Mesodermal cell (in vitro differentiated cells): Measurements from ENCODE around the gene EDA.

Experiments used
- H3K27ac ChIP-seq: 2 replicates; pipeline ENCODE4 v1.7.0; 2013; ENCODE audit warnings: mild to moderate bottlenecking, low read depth, low read length, moderate library complexity; ENCODE audit not compliant: severe bottlenecking
- H3K36me3 ChIP-seq: 2 replicates; pipeline ENCODE4 v1.7.1; 2013; ENCODE audit warnings: mild to moderate bottlenecking, low read length, moderate library complexity; ENCODE audit not compliant: control insufficient read depth, insufficient read depth
- H3K4me1 ChIP-seq: one replicate; pipeline ENCODE4 v1.7.1; 2013; ENCODE audit warnings: mild to moderate bottlenecking, low read length; ENCODE audit not compliant: insufficient read depth, control insufficient read depth, poor library complexity, severe bottlenecking
- H3K4me3 ChIP-seq: 2 replicates; pipeline ENCODE4 v1.7.0; 2013; ENCODE audit warnings: low read length, control low read depth, mild to moderate bottlenecking; ENCODE audit not compliant: insufficient read depth, poor library complexity, severe bottlenecking; ENCODE audit errors: extremely low read depth
- H3K9me3 ChIP-seq: 2 replicates; pipeline ENCODE4 v1.7.1; 2013; ENCODE audit warnings: mild to moderate bottlenecking, low read length, moderate library complexity; ENCODE audit not compliant: control insufficient read depth
- WGBS, 2 experiments: methylation state at CpG; one replicate each; pipeline ENCODE4 v1.1.5; 2013; ENCODE audit warnings: missing lambda C conversion rate in 2 of 2; ENCODE audit not compliant: insufficient coverage in 2 of 2; 5-methylcytosine and 5-hydroxymethylcytosine counted together

EDA gene

DNA sequence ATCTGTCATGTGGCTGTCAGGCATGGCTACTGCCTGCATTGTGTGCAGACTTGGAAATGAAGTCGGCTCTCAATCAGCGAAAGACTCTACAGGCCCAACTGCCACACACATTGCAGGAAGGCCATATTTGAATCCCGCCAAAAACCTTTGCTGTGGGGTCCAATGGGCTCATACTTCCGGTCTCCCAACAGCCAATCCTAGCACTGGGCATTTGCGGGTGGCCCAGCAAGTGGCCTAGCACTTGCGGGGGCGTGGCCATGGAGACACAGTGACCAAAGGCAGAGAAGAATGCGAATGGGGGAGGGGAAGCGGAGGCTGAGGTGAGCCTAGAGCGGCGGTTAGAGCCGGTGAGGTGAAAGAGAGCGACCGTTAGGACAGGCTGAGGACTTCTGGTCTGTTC, 446.2 kb downstream of the EDA start, which contains the start of gene OTUD6A:
Gene OTUD6A (plus strand): TSS at position 382 of the 400 bp plus-strand sequence. CDS start 68 bp downstream, outside the sequence.
- Histone ChIP-seq H3K4me3 (no peak within 1 kb of the TSS), H3K27ac (no peak within 1 kb of the TSS), H3K4me1 (no peaks in the 10 kb centered on the region), H3K36me3 (no peaks in the 10 kb centered on the region), H3K9me3 (no peaks in the 10 kb centered on the region)
- WGBS, 2 experiments: 95 to 98% methylated on average over 7 to 9 of the region's 14 CpGs

DNA sequence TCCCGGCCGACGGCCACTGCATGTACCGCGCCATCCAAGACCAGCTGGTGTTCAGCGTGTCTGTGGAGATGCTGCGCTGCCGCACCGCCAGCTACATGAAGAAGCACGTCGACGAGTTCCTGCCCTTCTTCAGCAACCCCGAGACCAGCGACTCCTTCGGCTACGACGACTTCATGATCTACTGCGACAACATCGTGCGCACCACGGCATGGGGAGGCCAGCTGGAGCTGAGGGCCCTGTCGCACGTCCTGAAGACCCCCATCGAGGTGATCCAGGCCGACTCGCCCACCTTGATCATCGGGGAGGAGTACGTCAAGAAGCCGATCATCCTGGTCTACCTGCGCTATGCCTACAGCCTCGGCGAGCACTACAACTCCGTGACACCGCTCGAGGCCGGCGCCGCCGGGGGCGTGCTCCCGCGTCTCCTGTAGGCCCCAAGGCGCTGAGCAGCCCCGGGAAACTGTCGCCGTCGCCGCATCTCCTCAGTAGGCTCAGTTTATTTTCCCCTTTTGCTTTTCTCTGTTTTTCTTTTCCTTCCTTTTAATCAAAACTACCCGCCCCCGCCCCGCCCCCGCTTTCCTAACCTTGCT, 447.1 kb downstream of the EDA start:
- Histone ChIP-seq H3K4me3 (no peak overlapping the region), H3K27ac (no peak overlapping the region), H3K36me3 (no peaks in the 10 kb centered on the region), H3K9me3 (no peaks in the 10 kb centered on the region), H3K4me1 (no peaks in the 10 kb centered on the region)
- WGBS, 2 experiments: 93 to 96% methylated on average over 35 to 41 of the region's 52 CpGs

- WGBS, 2 experiments: 91 to 97% methylated on average over 3 to 5 of the region's 7 CpGs
- Histone ChIP-seq H3K36me3 (no peaks in the 10 kb centered on the region), H3K27ac (no peak overlapping the region), H3K4me1 (no peaks in the 10 kb centered on the region), H3K9me3 (no peaks in the 10 kb centered on the region), H3K4me3 (no peak overlapping the region)
Measured at GRCh38 chrX:70066646-70067045, 450.7 kb downstream of the EDA start.

- H3K9me3 ChIP-seq: no peaks in the 10 kb centered on the region
- no peaks in the 10 kb centered on the region for H3K4me1 ChIP-seq
- WGBS, 2 experiments: 97 to 100% methylated on average over 2 to 3 of the region's 5 CpGs
- no peak overlapping the region for H3K4me3 ChIP-seq
- H3K36me3 ChIP-seq: no peaks in the 10 kb centered on the region
- no peak overlapping the region for H3K27ac ChIP-seq
Measured at GRCh38 chrX:70079297-70079696, 463.4 kb downstream of the EDA start.

DNA sequence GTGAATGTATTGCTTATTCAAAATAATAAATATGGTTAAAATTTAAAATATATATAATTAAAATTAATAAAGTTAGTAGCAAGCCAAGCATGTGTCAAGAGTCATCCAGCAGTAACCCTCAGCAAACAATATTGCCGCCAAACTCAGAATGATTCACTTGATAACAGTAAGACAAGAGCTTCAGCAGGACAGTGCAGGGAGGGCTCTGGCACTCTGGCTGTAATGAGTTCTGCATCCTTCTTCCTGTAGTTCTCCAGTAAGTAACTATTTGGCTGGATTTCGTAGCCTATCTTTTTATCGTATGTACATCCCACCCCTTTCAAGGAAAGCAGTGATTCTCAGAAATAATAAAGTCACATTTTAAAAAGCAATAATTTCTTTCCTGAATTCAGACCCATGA, 464.0 kb downstream of the EDA start:
- Histone ChIP-seq H3K4me1 (no peaks in the 10 kb centered on the region), H3K9me3 (no peaks in the 10 kb centered on the region), H3K4me3 (no peak overlapping the region), H3K27ac (no peak overlapping the region), H3K36me3 (no peaks in the 10 kb centered on the region)
- no CpG with 5 or more reads among the region's 3 CpGs for WGBS, 2 experiments

- H3K36me3 ChIP-seq: no peaks in the 10 kb centered on the region
- H3K4me3 ChIP-seq: no peak overlapping the region
- H3K27ac ChIP-seq: no peak overlapping the region
- H3K4me1 ChIP-seq: no peaks in the 10 kb centered on the region
- WGBS, 2 experiments: 80 to 82% methylated on average over 1 to 4 of the region's 4 CpGs
- no peaks in the 10 kb centered on the region for H3K9me3 ChIP-seq
Measured at GRCh38 chrX:70082723-70083122, 466.8 kb downstream of the EDA start.

DNA sequence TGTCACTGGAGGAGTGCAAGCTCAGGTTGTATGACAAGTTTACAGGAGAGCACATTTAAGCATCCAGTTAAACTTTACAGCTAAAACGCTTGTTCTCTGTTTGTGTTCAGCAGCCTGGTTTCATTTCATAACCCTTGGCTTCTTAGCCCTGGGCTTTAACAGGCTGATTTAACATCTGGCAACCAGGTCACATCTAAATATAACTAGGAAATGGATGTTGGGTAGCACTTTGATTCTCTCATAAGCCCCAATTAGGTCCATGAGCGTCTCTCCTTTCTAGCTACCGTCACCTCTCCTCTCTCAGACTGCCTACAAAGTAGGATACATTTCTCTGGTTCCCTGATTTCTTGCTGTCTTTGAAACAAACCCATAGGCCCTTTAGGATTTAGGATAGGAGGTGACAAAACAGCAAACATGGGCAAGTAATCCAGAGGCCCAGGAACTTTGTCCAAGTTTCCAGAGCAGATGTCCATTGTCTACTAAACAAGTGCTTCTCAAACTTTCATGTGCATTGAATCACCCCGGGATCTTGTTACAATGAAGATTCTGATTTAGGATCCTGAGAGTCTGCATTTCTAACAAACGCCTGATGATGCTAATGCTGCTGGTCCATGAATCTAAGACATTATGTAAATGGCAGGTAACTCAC, 468.8 kb downstream of the EDA start:
- no peaks in the 10 kb centered on the region for H3K9me3 ChIP-seq
- no peak overlapping the region for H3K4me3 ChIP-seq
- H3K4me1 ChIP-seq: peaks cover 2% of the 10 kb centered on the region
- H3K27ac ChIP-seq: no peak overlapping the region
- WGBS, 2 experiments: 100% methylated on average over 1 of the region's 5 CpGs; no CpG with 5 or more reads in 1 of the 2 experiments
- no peaks in the 10 kb centered on the region for H3K36me3 ChIP-seq

DNA sequence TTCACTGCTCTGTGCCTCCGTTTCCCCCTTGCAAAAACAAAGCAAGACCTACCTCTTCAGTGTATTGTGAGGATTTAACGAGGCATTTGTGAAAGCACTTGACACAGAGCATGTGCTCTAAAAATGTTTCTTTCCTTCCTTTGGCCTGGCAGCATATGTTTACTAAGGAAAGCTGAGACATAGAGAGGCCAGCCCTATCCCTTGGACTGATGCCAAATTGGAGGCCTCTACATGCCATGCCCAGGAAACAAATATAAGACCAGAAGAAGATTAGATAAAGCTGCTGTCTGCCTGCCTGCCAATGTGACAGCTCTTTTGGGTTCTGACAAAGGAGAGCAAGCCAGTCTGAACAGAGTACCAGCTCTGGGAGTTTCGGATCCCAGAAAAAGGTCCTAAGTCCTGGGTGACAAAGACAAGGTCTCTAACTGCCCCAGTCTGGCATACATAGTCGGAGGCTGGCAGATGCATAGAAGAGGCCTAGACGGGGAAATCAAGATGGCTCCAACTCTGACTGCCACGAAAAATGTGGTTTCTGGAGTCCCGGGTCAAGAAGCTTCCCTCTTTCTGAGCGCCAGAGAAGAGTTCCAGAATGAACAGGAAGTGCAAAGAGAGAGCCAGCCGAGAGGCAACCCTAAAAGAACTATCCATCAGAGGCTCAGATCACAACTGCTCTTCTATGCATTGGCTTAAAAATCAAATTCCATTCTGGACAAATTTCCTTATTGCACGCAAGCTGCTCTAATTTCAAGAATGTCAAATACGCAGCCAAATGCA, 472.1 kb downstream of the EDA start:
- no peak overlapping the region for H3K27ac ChIP-seq
- no peaks in the 10 kb centered on the region for H3K36me3 ChIP-seq
- no peaks in the 10 kb centered on the region for H3K9me3 ChIP-seq
- peaks cover 8% of the 10 kb centered on the region for H3K4me1 ChIP-seq
- WGBS, 2 experiments: 90 to 98% methylated on average over 6 to 7 of the region's 11 CpGs
- no peak overlapping the region for H3K4me3 ChIP-seq

DNA sequence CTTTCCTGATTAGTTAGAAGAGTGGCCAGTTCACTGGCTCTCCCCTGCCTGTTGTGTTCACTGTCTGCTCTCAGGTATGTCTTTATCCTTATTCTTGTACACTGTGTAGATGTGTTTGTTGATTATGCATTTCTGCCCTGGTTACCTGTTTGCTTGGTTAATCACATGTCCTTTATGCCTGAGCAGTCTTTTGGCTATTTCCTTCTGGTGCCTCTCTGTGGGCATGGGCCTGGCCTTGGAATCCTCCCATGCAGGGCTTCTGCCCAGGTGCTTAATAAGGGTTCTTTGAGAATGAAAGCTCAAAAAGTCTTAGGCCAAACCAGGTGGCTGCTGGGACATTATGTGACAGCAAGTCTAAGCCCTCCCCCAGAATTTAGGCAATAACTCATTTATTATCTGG, 472.8 kb downstream of the EDA start:
- Histone ChIP-seq H3K4me3 (no peak overlapping the region), H3K9me3 (no peaks in the 10 kb centered on the region), H3K36me3 (no peaks in the 10 kb centered on the region), H3K4me1 (peaks cover 8% of the 10 kb centered on the region), H3K27ac (no peak overlapping the region)
